OCI-LY1 (cell line): ENCODE results near the gene PICK1.

Experiments used
- H2AFZ ChIP-seq: fragments of 200-600 bp; sonication (generic), shearing (Covaris generic); 2 replicates; pipeline ENCODE4 v1.6.0; 2014; ENCODE audit warnings: antibody characterized with exemption, mild to moderate bottlenecking, low read length
- H3F3A ChIP-seq: fragments of 200-600 bp; sonication (generic), shearing (Covaris generic); 2 replicates; pipeline ENCODE4 v1.6.0; 2014; ENCODE audit warnings: mild to moderate bottlenecking, antibody characterized with exemption, low read length, moderate library complexity; ENCODE audit not compliant: insufficient read depth
- H3K27ac ChIP-seq: fragments of 200-600 bp; sonication (generic); 2 replicates; pipeline ENCODE4 v1.5.1; 2014; ENCODE audit warnings: low read length, mixed run types, mild to moderate bottlenecking, low read depth; ENCODE audit not compliant: poor library complexity, severe bottlenecking
- H3K27me3 ChIP-seq: fragments of 200-600 bp; sonication (generic); 2 replicates; pipeline ENCODE4 v1.6.0; 2014; ENCODE audit warnings: antibody characterized with exemption, mild to moderate bottlenecking, low read length, moderate library complexity; ENCODE audit not compliant: insufficient read depth
- H3K36me3 ChIP-seq: fragments of 200-600 bp; sonication (generic); 2 replicates; pipeline ENCODE4 v1.6.1; 2014; ENCODE audit warnings: mild to moderate bottlenecking, antibody characterized with exemption, low read length, moderate library complexity, mixed read lengths; ENCODE audit not compliant: insufficient read depth
- H3K4me1 ChIP-seq: fragments of 200-600 bp; sonication (generic); 2 replicates; pipeline ENCODE4 v1.5.1; 2014; ENCODE audit warnings: mild to moderate bottlenecking, low read length, moderate library complexity; ENCODE audit not compliant: insufficient read depth, severe bottlenecking
- H3K4me2 ChIP-seq: fragments of 200-600 bp; sonication (generic), shearing (Covaris generic); 2 replicates; pipeline ENCODE4 v1.6.1; 2014; ENCODE audit warnings: low read length
- H3K4me3 ChIP-seq: fragments of 200-600 bp; sonication (generic); 2 replicates; pipeline ENCODE4 v1.5.1; 2014; ENCODE audit warnings: low read length, low read depth, mild to moderate bottlenecking, mixed read lengths; ENCODE audit not compliant: poor library complexity, severe bottlenecking
- H3K79me2 ChIP-seq: fragments of 200-600 bp; shearing (Covaris generic); 2 replicates; pipeline ENCODE4 v1.6.1; 2016; ENCODE audit warnings: mixed run types, low read length, mixed read lengths; ENCODE audit not compliant: insufficient read depth
- H3K9ac ChIP-seq: fragments of 200-600 bp; sonication (generic), shearing (Covaris generic); 2 replicates; pipeline ENCODE4 v1.6.1; 2014; ENCODE audit warnings: mild to moderate bottlenecking, low read length, mixed read lengths
- H3K9me2 ChIP-seq: fragments of 200-600 bp; sonication (generic), shearing (Covaris generic); 2 replicates; pipeline ENCODE4 v1.6.1; 2014; ENCODE audit warnings: low read depth, mild to moderate bottlenecking, low read length, mixed read lengths
- H3K9me3 ChIP-seq: fragments of 200-600 bp; shearing (Covaris generic); 2 replicates; pipeline ENCODE4 v1.6.1; 2014; ENCODE audit warnings: low read length, mixed read lengths
- H4K20me1 ChIP-seq: fragments of 200-600 bp; sonication (generic), shearing (Covaris generic); 2 replicates; pipeline ENCODE4 v1.6.0; 2016; ENCODE audit warnings: mild to moderate bottlenecking, low read length; ENCODE audit not compliant: insufficient read depth
- EZH2 ChIP-seq: fragments of 200-600 bp; sonication (generic), shearing (Covaris generic); IDR thresholded peaks from 2 replicates; pipeline ENCODE4 v1.8.0; 2017; ENCODE audit warnings: borderline replicate concordance, mixed run types, mild to moderate bottlenecking, antibody characterized with exemption, low read length, moderate library complexity, mixed read lengths
- TF ChIP-seq, protein P1 (sequence below): fragments of 200-600 bp; sonication (generic), shearing (Covaris generic); IDR thresholded peaks from 2 replicates; pipeline ENCODE4 v1.5.1; 2017; ENCODE audit warnings: mild to moderate bottlenecking, antibody characterized with exemption, low read length, moderate library complexity, mixed read lengths

PICK1 gene

GRCh38 chr22:38038426-38038825 lies 18.8 kb upstream of the PICK1 start:
- no peak overlapping the region for H3K9ac ChIP-seq

DNA sequence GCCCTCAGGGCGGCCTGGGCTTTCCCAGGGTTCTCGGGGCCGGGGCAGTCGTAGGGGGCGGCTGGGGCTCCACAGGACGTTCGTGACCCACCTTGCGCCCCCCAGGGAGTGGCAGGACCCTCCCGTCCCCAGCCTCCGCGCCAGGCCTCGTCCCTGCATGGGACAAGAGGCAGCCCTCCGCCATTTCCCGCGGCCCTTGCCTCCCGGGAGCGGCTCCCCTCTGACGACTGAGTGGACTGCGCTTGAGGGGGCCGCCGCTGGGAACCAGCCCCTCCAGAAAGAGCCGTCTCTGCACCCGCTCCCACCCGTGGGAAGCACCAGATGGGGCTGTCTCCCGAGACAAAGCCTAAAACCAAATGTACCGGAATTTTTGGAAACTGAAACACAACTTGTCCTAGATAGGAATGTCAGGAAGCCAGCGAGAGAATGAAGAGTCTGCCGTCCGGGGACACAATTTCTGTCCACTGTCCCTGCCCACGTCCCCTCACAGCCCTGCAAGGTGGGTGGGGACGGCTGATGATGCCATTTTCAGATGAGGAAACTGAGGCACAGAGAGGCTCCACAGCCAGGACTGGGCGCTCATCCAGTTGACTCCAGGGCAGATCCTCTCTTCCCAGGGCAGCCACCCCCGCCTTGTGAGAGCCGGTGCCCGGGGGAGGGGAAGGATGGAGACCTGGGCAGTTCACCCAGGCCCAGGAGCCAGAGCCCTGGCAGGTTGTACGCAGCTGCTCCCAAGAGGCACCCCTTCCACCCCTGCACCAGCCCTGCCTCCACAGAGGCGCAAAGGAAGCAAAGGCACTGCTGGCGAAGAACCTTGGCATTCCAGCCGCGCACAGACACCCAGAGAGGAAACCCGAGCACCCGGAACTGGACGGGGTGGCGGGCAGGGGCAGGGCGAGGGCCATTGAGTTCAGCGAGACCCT lies 18.1 kb upstream of the PICK1 start:
- Histone ChIP-seq H3K27ac (no peak overlapping the region), H3K4me1 (peaks cover 5% of the 10 kb centered on the region), H3K4me3 (no peak overlapping the region), H4K20me1 (no peaks in the 10 kb centered on the region), H3K9me3 (no peaks in the 10 kb centered on the region), H3K36me3 (no peaks in the 10 kb centered on the region), H3K27me3 (peaks cover 8% of the 10 kb centered on the region; the same call in 1 of the 2 replicates), H3K9ac (no peak overlapping the region), H3F3A (no peaks in the 10 kb centered on the region), H3K79me2 (no peaks in the 10 kb centered on the region), H3K9me2 (no peaks in the 10 kb centered on the region), H2AFZ (no peak overlapping the region), H3K4me2 (no peak overlapping the region)
- TF ChIP-seq EZH2: no peak
- TF ChIP-seq, protein P1, sequence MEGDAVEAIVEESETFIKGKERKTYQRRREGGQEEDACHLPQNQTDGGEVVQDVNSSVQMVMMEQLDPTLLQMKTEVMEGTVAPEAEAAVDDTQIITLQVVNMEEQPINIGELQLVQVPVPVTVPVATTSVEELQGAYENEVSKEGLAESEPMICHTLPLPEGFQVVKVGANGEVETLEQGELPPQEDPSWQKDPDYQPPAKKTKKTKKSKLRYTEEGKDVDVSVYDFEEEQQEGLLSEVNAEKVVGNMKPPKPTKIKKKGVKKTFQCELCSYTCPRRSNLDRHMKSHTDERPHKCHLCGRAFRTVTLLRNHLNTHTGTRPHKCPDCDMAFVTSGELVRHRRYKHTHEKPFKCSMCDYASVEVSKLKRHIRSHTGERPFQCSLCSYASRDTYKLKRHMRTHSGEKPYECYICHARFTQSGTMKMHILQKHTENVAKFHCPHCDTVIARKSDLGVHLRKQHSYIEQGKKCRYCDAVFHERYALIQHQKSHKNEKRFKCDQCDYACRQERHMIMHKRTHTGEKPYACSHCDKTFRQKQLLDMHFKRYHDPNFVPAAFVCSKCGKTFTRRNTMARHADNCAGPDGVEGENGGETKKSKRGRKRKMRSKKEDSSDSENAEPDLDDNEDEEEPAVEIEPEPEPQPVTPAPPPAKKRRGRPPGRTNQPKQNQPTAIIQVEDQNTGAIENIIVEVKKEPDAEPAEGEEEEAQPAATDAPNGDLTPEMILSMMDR: no peak

More at GRCh38 chr22:38038426-38038825, 18.8 kb upstream of the PICK1 start:
- Histone ChIP-seq H3K9me2 (no peaks in the 10 kb centered on the region), H3K4me3 (no peak overlapping the region), H3K36me3 (no peaks in the 10 kb centered on the region), H3K4me1 (peaks cover 9% of the 10 kb centered on the region), H3K9me3 (no peaks in the 10 kb centered on the region), H3K79me2 (no peaks in the 10 kb centered on the region), H3K4me2 (no peak overlapping the region), H3K27me3 (peaks cover 8% of the 10 kb centered on the region; the same call in 1 of the 2 replicates), H2AFZ (no peak overlapping the region), H4K20me1 (no peaks in the 10 kb centered on the region), H3F3A (no peaks in the 10 kb centered on the region), H3K27ac (no peak overlapping the region)
- TF ChIP-seq EZH2: no peak
- TF ChIP-seq, protein P1: no peak

- Histone ChIP-seq H3K4me2 (no peak overlapping the region), H3K9ac (no peak overlapping the region), H4K20me1 (no peaks in the 10 kb centered on the region)
Observed at GRCh38 chr22:38040953-38041759, 16.0 kb upstream of the PICK1 start.

More at GRCh38 chr22:38040953-38041759, 16.0 kb upstream of the PICK1 start:
- TF ChIP-seq, protein P1: no peak
- no peak for TF ChIP-seq EZH2
- Histone ChIP-seq H3K27me3 (peaks cover 8% of the 10 kb centered on the region; the same call in 1 of the 2 replicates), H3K4me3 (no peak overlapping the region), H3K9me3 (no peaks in the 10 kb centered on the region), H2AFZ (no peak overlapping the region), H3K4me1 (no peaks in the 10 kb centered on the region), H3K36me3 (no peaks in the 10 kb centered on the region), H3K79me2 (no peaks in the 10 kb centered on the region), H3K27ac (no peak overlapping the region), H3K9me2 (no peaks in the 10 kb centered on the region), H3F3A (no peaks in the 10 kb centered on the region)
